Adipocyte (in vitro differentiated cells): ENCODE data around the gene SH3GL2.

Source experiments
- DNase-seq: peaks from one replicate; pipeline ENCODE4 v3.0.0-alpha.2; 2015; ENCODE audit warnings: low read depth
- H3K27me3 ChIP-seq: replicated peaks from 2 replicates; pipeline ENCODE4 v1.7.0; 2013; ENCODE audit warnings: mild to moderate bottlenecking, low read length, moderate library complexity; ENCODE audit not compliant: control insufficient read depth, insufficient read depth
- H3K36me3 ChIP-seq: 2 replicates; pipeline ENCODE4 v1.7.0; 2013; ENCODE audit warnings: low read length, mild to moderate bottlenecking, moderate library complexity; ENCODE audit not compliant: control insufficient read depth, insufficient read depth, severe bottlenecking
- H3K4me1 ChIP-seq: 2 replicates; pipeline ENCODE4 v1.7.0; 2013; ENCODE audit warnings: mild to moderate bottlenecking, low read length, moderate library complexity; ENCODE audit not compliant: control insufficient read depth, insufficient read depth
- H3K4me3 ChIP-seq: 2 replicates; pipeline ENCODE4 v1.7.0; 2013; ENCODE audit warnings: mild to moderate bottlenecking, low read length, moderate library complexity
- H3K9ac ChIP-seq: 2 replicates; pipeline ENCODE4 v1.7.0; 2013; ENCODE audit warnings: mild to moderate bottlenecking, low read length, moderate library complexity
- H3K9me3 ChIP-seq: 2 replicates; pipeline ENCODE4 v1.7.0; 2013; ENCODE audit warnings: mild to moderate bottlenecking, low read length, moderate library complexity; ENCODE audit not compliant: control insufficient read depth

SH3GL2 gene

DNA sequence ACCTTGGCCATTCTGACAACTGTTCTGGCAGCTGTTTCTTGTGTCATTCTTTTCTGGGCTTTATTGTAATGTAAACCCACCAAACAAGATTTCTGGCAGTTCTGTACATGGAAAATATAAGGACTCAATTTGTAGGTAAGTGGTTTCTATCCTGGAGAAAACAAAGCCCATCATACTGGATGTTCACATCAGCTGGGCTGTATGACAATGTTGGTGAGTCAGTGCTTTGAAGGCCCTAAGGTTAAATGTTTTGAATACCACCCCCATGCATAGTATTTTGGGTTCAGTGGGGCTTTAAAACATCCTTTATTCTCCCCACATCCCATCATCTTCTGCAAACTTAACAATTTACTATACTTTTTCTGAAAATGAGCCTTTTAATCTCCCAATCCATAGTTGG is 52.5 kb downstream of the SH3GL2 start:
- no peak for DNase-seq
- Histone ChIP-seq H3K9ac (no peak overlapping the region), H3K27me3 (no peaks in the 10 kb centered on the region), H3K4me3 (no peak overlapping the region), H3K4me1 (no peaks in the 10 kb centered on the region), H3K36me3 (no peaks in the 10 kb centered on the region), H3K9me3 (no peaks in the 10 kb centered on the region)

GRCh38 chr9:17632994-17633393 is 54.1 kb downstream of the SH3GL2 start:
- DNase-seq: no peak
- Histone ChIP-seq H3K36me3 (no peaks in the 10 kb centered on the region), H3K27me3 (peaks cover 4% of the 10 kb centered on the region), H3K9me3 (no peaks in the 10 kb centered on the region), H3K4me1 (no peaks in the 10 kb centered on the region), H3K4me3 (no peak overlapping the region), H3K9ac (no peak overlapping the region)

DNA sequence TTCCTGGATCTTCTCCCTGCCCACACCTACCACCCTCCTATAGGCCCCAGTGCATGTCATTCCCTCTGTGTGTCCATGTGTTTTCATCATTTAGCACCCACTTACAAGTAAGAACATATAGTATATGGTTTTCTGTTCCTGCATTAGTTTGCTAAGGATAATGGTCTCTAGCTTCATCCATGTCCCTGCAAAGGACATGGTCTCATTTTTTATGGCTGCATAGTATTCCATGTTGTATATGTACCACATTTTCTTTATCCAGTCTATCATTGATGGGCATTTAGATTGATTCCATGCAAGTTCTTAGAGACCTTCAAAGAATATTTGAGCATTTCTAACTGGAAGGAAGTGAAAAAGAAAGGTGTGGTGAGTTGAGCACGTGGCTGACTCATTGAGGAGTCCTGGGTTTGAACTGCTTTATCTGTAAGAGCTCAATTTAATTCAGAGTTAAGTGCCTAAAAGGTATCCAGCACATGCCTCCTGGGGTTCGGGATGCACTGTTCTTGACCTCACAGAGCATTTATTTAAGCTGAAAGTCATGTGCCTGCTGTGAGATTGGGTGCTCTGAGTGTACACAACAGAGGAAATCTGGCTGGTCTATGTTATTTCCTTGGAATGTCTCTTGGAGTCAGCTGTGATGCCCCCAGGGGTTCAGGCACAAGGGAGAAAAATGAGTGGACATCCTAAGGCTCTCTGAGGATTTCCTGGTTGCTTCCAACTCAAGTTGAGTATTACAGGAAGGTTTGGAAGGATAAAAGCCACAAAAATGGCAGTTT is 56.4 kb downstream of the SH3GL2 start:
- no peaks in the 10 kb centered on the region for H3K9me3 ChIP-seq
- no peak for DNase-seq
- H3K27me3 ChIP-seq: peaks cover 4% of the 10 kb centered on the region
- no peak overlapping the region for H3K9ac ChIP-seq
- H3K36me3 ChIP-seq: no peaks in the 10 kb centered on the region
- no peak overlapping the region for H3K4me3 ChIP-seq
- no peaks in the 10 kb centered on the region for H3K4me1 ChIP-seq

GRCh38 chr9:17636349-17636748 is 57.5 kb downstream of the SH3GL2 start:
- Histone ChIP-seq H3K9ac (no peak overlapping the region), H3K36me3 (no peaks in the 10 kb centered on the region), H3K4me1 (no peaks in the 10 kb centered on the region), H3K4me3 (no peak overlapping the region), H3K9me3 (no peaks in the 10 kb centered on the region), H3K27me3 (peaks cover 4% of the 10 kb centered on the region)
- DNase-seq: no peak

DNA sequence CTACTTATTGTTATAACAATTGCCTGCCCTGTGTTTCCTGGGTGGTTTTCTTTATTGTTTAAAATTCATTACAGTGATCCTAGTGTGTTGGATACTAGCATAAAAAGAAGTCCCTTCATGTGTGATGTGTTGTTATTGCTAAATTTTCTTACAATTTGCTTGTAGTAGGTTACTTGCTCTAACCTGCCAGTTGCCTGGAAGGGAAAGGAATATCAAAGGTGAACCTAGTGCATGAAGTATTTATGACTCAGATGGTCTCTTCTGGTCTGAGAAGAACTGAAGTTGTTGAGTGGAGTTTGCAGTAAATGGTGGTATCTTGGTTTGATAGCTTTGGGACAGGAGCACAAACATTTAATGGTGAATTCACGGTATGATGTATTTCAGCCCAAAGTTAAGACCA is 58.0 kb downstream of the SH3GL2 start:
- Histone ChIP-seq H3K27me3 (peaks cover 4% of the 10 kb centered on the region), H3K9ac (no peak overlapping the region), H3K4me1 (no peaks in the 10 kb centered on the region), H3K36me3 (no peaks in the 10 kb centered on the region), H3K9me3 (peaks cover under 1% of the 10 kb centered on the region), H3K4me3 (no peak overlapping the region)
- no peak for DNase-seq

DNA sequence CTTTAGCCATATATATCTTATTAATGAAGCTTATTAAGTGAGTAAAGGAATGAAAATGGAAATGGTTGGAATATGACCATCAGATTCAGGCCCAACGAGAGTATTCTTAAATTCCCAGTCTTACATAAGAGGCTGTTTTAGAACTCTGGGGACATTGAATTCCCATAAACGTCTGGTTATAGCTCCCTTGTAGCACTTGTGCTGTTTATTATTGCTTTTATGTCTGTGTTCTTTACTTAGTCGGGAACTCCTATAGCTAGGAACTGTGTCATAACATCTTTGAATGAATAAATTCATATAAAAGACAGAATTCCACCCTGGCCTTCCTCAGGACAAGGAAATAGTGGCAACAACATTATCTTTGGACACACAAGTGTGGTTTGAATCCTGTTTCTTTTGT is 58.4 kb downstream of the SH3GL2 start:
- H3K9me3 ChIP-seq: peaks cover 3% of the 10 kb centered on the region
- no peaks in the 10 kb centered on the region for H3K4me1 ChIP-seq
- H3K27me3 ChIP-seq: peaks cover 4% of the 10 kb centered on the region
- H3K4me3 ChIP-seq: no peak overlapping the region
- no peak for DNase-seq
- H3K36me3 ChIP-seq: no peaks in the 10 kb centered on the region
- H3K9ac ChIP-seq: no peak overlapping the region

DNA sequence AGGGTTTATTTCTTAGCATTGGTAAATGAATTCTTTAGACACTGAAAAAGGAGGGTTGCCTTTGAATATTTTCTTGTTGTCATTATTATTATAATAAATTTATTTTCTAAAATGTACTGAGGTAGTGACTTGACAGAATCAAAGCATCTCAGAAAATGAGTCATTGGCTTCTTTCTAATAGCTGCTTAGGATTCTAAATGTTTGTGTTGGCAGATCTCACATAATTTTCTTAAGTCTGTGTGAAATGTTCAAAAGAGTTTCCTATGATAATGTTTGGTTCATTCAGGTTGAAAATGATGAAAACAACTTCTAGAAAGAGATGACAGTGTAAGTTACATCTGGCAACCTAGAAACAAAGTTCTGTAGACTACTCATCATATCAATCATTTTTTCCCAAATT is 69.7 kb downstream of the SH3GL2 start:
- DNase-seq: no peak
- H3K9ac ChIP-seq: no peak overlapping the region
- no peak overlapping the region for H3K4me3 ChIP-seq
- no peaks in the 10 kb centered on the region for H3K4me1 ChIP-seq
- no peaks in the 10 kb centered on the region for H3K36me3 ChIP-seq
- no peaks in the 10 kb centered on the region for H3K27me3 ChIP-seq
- H3K9me3 ChIP-seq: peaks cover 7% of the 10 kb centered on the region

- H3K36me3 ChIP-seq: no peaks in the 10 kb centered on the region
- H3K9ac ChIP-seq: no peak overlapping the region
- H3K4me3 ChIP-seq: no peak overlapping the region
- H3K9me3 ChIP-seq: no peaks in the 10 kb centered on the region
- peaks cover 18% of the 10 kb centered on the region for H3K27me3 ChIP-seq
- DNase-seq: no peak
- no peaks in the 10 kb centered on the region for H3K4me1 ChIP-seq
These were observed 72.9 kb downstream of the SH3GL2 start for GRCh38 chr9:17651725-17652124.

GRCh38 chr9:17653947-17654465 is 75.1 kb downstream of the SH3GL2 start:
- H3K9ac ChIP-seq: no peak overlapping the region
- no peaks in the 10 kb centered on the region for H3K9me3 ChIP-seq
- no peaks in the 10 kb centered on the region for H3K36me3 ChIP-seq
- H3K27me3 ChIP-seq: peaks cover 28% of the 10 kb centered on the region
- no peaks in the 10 kb centered on the region for H3K4me1 ChIP-seq
- H3K4me3 ChIP-seq: no peak overlapping the region
- DNase-seq: no peak

DNA sequence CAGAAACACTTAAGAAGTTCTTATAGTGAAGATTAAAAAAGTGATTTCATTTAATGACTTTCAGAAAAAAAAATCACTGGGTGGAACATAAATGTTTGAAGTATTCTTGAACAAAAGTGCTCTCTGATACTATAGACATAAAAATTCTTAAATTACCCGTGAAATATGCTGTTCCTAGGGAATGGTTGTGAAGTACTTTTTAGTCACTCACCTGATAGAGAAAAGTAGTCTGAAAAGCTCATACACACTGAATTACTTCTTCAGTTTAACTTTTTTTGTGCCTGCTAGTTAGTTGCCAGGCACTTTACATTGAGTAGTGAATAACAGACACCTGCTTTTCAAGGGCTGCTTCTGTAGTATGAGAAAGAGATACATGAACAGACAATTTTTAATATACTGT is 78.0 kb downstream of the SH3GL2 start:
- Histone ChIP-seq H3K36me3 (no peaks in the 10 kb centered on the region), H3K4me1 (no peaks in the 10 kb centered on the region), H3K4me3 (no peak overlapping the region), H3K9ac (no peak overlapping the region), H3K27me3 (peaks cover 38% of the 10 kb centered on the region), H3K9me3 (no peaks in the 10 kb centered on the region)
- DNase-seq: no peak

GRCh38 chr9:17658237-17658636 is 79.4 kb downstream of the SH3GL2 start:
- no peak for DNase-seq
- no peaks in the 10 kb centered on the region for H3K4me1 ChIP-seq
- no peak overlapping the region for H3K4me3 ChIP-seq

GRCh38 chr9:17660158-17660557 is 81.3 kb downstream of the SH3GL2 start:
- H3K4me3 ChIP-seq: no peak overlapping the region
- no peaks in the 10 kb centered on the region for H3K4me1 ChIP-seq
- no peak overlapping the region for H3K9ac ChIP-seq
- H3K36me3 ChIP-seq: no peaks in the 10 kb centered on the region
- H3K9me3 ChIP-seq: no peaks in the 10 kb centered on the region
- DNase-seq: no peak
- peaks cover 25% of the 10 kb centered on the region for H3K27me3 ChIP-seq

More at GRCh38 chr9:17658237-17658636, 79.4 kb downstream of the SH3GL2 start:
- no peaks in the 10 kb centered on the region for H3K36me3 ChIP-seq
- no peak overlapping the region for H3K9ac ChIP-seq
- no peaks in the 10 kb centered on the region for H3K9me3 ChIP-seq
- peaks cover 38% of the 10 kb centered on the region for H3K27me3 ChIP-seq
